K562 (cell line): ENCODE data around the gene PGBD1. TPM values are rescaled to one million over a fixed set of nuclear protein-coding genes. Genes with fewer than 3 reads are reported as not detected.

Source experiments
- ARHGAP35 ChIP-seq: fragments of 450-650 bp; IDR thresholded peaks from 2 replicates; pipeline ENCODE4 v1.6.1; 2018; ENCODE audit not compliant: partially characterized antibody
- DNMT1 ChIP-seq: fragments of 450-650 bp; IDR thresholded peaks from 2 replicates; pipeline ENCODE4 v1.6.1; 2016; ENCODE audit warnings: antibody characterized with exemption, mild to moderate bottlenecking
- HLTF ChIP-seq: fragments of 450-650 bp; IDR thresholded peaks from 2 replicates; pipeline ENCODE4 v1.6.1; 2016
- HNRNPK ChIP-seq: fragments of 200-400 bp; formaldehyde crosslinking; IDR thresholded peaks from one replicate; pipeline ENCODE4 v1.6.1; 2018; ENCODE audit warnings: mild to moderate bottlenecking, low read depth, low read length; ENCODE audit not compliant: poor library complexity, severe bottlenecking
- NELFE ChIP-seq: IDR thresholded peaks from 2 replicates; pipeline ENCODE4 v1.6.1; 2011; ENCODE audit warnings: mild to moderate bottlenecking; ENCODE audit not compliant: insufficient read depth, insufficient read length
- NR2C1 ChIP-seq, 2 experiments: fragments of 450-650 bp; IDR thresholded peaks; 2 replicates each; pipeline ENCODE4 v1.6.1; 2017; ENCODE audit warnings: mild to moderate bottlenecking in 2 of 2, antibody characterized with exemption in 1 of 2, inconsistent platforms in 1 of 2, missing compliant biosample characterization in 1 of 2, missing genetic modification characterization in 1 of 2
- POLR2H ChIP-seq: IDR thresholded peaks from 2 replicates; pipeline ENCODE4 v1.6.1; 2016; ENCODE audit warnings: missing genetic modification characterization, low read depth, mild to moderate bottlenecking, control low read depth, missing compliant biosample characterization, moderate library complexity
- ZFPM2 ChIP-seq: fragments of 250-450 bp; sonication (Bioruptor Pico); IDR thresholded peaks from 2 replicates; pipeline ENCODE4 v1.5.1; 2022; ENCODE audit warnings: mild to moderate bottlenecking
- polyA plus RNA-seq, 8 experiments: library from polyadenylated mRNA; depleted of rRNA in 4 of 8; stranded (reverse) in 5 of 8; unstranded in 3 of 8; fragments of >200 nt; fragmentation: Nextera tagmentation in 2 of 8; fragmentation: Illumina TruSeq in 1 of 8; extraction: Ambion mirVana in 2 of 8; extraction: Trizol in 1 of 8; gene quantifications; 2 replicates each; pipeline versions ENCODE4 v1.2.1 to v1.2.3, GENCODE V29; 2011 to 2014; ENCODE audit warnings: inconsistent platforms in 1 of 8, missing spikeins in 1 of 8
- total RNA-seq, 7 experiments: library from RNA; depleted of rRNA in 6 of 7; stranded (reverse); fragments of >200 nt in 6 of 7; fragmentation: Illumina TruSeq in 2 of 7; extraction: Trizol in 2 of 7; gene quantifications; 2 replicates each; pipeline versions ENCODE4 v1.2.1 to v1.2.3, GENCODE V29; 2011 to 2021; ENCODE audit warnings: low replicate concordance in 1 of 7
- TF ChIP-seq, protein P1 (sequence below): fragments of 250-450 bp; sonication (Bioruptor Pico); IDR thresholded peaks from 2 replicates; pipeline ENCODE4 v1.5.0; 2020; ENCODE audit warnings: mild to moderate bottlenecking, borderline replicate concordance
- TF ChIP-seq, protein P2 (sequence below): fragments of 250-450 bp; sonication (Bioruptor Pico); IDR thresholded peaks from 2 replicates; pipeline ENCODE4 v1.5.1; 2021; ENCODE audit warnings: mild to moderate bottlenecking
- TF ChIP-seq, protein P3 (sequence below): IDR thresholded peaks from 2 replicates; pipeline ENCODE4 v1.6.1; 2012; ENCODE audit warnings: low read depth, low read length, improper control_type of control experiment, borderline replicate concordance
- TF ChIP-seq, protein P4 (sequence below): fragments of 250-450 bp; sonication (Bioruptor Pico); IDR thresholded peaks from 2 replicates; pipeline ENCODE4 v1.5.0; 2021; ENCODE audit warnings: mild to moderate bottlenecking, moderate library complexity
- TF ChIP-seq, protein P5 (sequence below), 2 experiments: fragments of 450-650 bp in 1 of 2; sonication (generic) in 1 of 2; formaldehyde crosslinking in 1 of 2; IDR thresholded peaks in 1 of 2; conservative IDR thresholded peaks in 1 of 2; 2 replicates each; pipeline versions ENCODE4 v1.6.1 to v1.8.1; 2016 to 2023; ENCODE audit warnings: mild to moderate bottlenecking in 2 of 2, moderate library complexity in 2 of 2, inconsistent platforms in 1 of 2, missing genetic modification reagents in 1 of 2
- TF ChIP-seq, protein P6 (sequence below): fragments of 250-450 bp; sonication (Bioruptor Pico); IDR thresholded peaks from 2 replicates; pipeline ENCODE4 v1.8.0; 2021; ENCODE audit warnings: mild to moderate bottlenecking, moderate library complexity

Gene PGBD1
- total and polyA plus RNA-seq, 9 of the 15 experiments (the other 6 are each of a cell fraction or from before 2014, with no cell fraction given), result 3.3 to 9.0 (median 7.3) TPM

DNA sequence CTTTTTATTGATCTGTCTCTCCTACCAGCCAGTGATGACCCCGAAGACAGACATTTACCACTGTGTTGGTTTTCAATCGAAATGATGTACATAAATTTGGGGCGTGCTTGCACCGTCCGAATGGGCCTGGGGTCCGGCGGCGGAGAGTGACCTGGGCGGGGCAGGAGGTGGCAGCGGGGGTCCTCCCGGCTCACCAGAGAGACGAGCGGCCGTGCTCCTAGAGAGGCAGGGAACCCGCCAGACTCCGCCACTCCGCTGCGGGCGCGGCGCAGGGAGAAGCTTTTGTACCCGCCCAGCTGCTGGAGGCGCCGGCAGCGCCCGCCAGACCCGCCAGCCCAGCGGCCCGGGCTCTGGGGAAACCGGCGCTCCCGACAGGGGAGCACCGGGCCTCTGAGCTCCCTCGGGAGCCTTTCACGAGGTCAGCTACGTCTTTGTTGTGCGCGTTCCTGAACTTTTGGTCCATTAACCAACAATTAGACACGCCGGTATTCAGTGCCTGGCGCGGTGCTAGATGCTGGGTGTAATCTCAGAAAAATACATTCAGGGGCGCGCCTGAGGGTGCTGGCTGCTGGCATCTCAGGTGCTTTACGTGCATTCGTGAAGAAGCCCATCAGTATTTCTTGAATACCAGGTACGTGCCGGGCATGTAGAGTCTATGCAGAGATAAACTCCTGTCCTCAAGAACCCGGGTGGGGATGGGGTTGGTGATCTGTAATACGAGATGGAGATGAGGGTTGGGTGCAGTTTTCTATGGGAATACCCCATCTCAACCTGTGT lies at the start of gene PGBD1 (continued):
- TF ChIP-seq NELFE (no peak), ZFPM2 (CRISPR knock-in tag) (no peak), ARHGAP35 (no peak), DNMT1 (no peak), HNRNPK (no peak), HLTF (no peak), NR2C1 (IDR thresholded peaks at IDR 0.05) (no peak), NR2C1 (tag; IDR thresholded peaks at IDR 0.05) (no peak), POLR2H (tag) (no peak; the same call in 1 of the 2 replicates)
- TF ChIP-seq, protein P1, sequence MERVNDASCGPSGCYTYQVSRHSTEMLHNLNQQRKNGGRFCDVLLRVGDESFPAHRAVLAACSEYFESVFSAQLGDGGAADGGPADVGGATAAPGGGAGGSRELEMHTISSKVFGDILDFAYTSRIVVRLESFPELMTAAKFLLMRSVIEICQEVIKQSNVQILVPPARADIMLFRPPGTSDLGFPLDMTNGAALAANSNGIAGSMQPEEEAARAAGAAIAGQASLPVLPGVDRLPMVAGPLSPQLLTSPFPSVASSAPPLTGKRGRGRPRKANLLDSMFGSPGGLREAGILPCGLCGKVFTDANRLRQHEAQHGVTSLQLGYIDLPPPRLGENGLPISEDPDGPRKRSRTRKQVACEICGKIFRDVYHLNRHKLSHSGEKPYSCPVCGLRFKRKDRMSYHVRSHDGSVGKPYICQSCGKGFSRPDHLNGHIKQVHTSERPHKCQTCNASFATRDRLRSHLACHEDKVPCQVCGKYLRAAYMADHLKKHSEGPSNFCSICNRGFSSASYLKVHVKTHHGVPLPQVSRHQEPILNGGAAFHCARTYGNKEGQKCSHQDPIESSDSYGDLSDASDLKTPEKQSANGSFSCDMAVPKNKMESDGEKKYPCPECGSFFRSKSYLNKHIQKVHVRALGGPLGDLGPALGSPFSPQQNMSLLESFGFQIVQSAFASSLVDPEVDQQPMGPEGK (CRISPR knock-in tag), result no peak
- TF ChIP-seq, protein P2, sequence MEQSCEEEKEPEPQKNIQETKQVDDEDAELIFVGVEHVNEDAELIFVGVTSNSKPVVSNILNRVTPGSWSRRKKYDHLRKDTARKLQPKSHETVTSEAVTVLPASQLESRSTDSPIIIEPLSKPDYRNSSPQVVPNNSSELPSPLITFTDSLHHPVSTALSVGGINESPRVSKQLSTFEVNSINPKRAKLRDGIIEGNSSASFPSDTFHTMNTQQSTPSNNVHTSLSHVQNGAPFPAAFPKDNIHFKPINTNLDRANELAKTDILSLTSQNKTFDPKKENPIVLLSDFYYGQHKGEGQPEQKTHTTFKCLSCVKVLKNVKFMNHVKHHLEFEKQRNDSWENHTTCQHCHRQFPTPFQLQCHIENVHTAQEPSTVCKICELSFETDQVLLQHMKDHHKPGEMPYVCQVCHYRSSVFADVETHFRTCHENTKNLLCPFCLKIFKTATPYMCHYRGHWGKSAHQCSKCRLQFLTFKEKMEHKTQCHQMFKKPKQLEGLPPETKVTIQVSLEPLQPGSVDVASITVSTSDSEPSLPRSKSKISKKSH, result no peak
- TF ChIP-seq, protein P3, sequence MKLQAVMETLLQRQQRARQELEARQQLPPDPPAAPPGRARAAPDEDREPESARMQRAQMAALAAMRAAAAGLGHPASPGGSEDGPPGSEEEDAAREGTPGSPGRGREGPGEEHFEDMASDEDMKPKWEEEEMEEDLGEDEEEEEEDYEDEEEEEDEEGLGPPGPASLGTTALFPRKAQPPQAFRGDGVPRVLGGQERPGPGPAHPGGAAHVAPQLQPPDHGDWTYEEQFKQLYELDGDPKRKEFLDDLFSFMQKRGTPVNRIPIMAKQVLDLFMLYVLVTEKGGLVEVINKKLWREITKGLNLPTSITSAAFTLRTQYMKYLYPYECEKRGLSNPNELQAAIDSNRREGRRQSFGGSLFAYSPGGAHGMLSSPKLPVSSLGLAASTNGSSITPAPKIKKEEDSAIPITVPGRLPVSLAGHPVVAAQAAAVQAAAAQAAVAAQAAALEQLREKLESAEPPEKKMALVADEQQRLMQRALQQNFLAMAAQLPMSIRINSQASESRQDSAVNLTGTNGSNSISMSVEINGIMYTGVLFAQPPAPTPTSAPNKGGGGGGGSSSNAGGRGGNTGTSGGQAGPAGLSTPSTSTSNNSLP, result no peak
- TF ChIP-seq, protein P4, sequence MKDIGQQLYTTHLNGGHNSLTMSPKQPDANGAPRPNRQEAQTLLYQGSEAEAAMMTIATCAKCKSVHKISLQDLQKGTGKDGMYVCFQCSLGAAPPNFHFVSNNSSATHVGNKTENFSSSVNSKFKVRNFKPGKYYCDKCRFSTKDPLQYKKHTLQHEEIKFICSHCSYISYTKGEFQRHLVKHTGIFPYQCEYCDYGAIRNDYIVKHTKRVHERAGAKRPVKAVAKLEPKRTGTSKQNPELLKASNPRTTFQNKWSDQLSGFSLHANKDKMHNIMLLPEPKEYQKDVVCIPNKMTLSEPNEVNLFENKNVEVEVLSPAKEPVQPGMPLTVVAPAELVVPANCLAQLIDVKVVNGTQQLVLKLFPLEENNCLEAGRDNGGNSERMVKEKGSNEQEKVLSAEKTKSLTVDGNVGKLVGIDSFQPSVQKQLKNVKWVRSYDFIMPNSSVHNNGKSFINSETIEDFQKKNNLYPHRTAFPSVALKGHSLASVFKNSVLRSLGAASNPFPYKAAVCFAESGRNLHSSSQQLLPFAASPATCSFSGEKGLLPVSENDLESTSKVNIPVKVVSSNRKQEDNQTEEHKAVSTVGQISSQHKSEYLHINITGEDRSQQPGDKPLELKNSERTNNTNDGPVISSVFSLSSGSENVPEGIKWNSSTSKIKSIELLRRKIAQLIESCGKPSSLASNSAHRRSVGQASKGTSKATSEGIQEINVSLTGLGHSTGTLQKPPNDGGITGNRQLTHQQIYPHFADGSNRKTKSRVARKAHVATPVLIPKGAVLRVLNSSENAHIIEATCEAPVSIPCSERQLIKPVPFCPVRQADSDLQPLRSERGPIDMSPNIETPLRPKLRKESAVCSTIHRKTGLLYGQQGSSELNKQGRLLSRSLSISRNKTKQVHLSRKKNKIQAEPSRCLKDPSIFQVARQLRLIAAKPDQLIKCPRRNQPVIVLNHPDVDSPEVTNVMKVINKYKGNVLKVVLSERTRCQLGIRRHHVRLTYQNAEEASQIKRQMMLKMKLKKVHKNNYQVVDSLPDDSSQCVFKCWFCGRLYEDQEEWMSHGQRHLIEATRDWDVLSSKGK (CRISPR knock-in tag), result no peak
- TF ChIP-seq, protein P5, sequence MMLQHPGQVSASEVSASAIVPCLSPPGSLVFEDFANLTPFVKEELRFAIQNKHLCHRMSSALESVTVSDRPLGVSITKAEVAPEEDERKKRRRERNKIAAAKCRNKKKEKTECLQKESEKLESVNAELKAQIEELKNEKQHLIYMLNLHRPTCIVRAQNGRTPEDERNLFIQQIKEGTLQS (IDR thresholded peaks at IDR 0.05), result no peak
- TF ChIP-seq, protein P5 (CRISPR knock-in tag; conservative IDR thresholded peaks at IDR 0.05), result no peak; the same call in none of the 2 replicates
- TF ChIP-seq, protein P6, sequence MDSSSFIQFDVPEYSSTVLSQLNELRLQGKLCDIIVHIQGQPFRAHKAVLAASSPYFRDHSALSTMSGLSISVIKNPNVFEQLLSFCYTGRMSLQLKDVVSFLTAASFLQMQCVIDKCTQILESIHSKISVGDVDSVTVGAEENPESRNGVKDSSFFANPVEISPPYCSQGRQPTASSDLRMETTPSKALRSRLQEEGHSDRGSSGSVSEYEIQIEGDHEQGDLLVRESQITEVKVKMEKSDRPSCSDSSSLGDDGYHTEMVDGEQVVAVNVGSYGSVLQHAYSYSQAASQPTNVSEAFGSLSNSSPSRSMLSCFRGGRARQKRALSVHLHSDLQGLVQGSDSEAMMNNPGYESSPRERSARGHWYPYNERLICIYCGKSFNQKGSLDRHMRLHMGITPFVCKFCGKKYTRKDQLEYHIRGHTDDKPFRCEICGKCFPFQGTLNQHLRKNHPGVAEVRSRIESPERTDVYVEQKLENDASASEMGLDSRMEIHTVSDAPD (CRISPR knock-in tag), result no peak
